ENCODE measurements around the gene EFCAB14. TPM values are rescaled to one million over a fixed set of nuclear protein-coding genes. Genes with fewer than 3 reads are reported as not detected.

EFCAB14 gene
- total RNA-seq, 1 experiment from 2014 or later: 86.8 TPM

- in situ Hi-C loops (cut with HindIII; ENCODE audit: low pct_unique_long_range_greater_than_20kb, low sequenced_read_pairs): no loop called here
These were observed 29.0 kb downstream of the EFCAB14 start for GRCh38 chr1:46689897-46690296.

GRCh38 chr1:46689356-46689755, 29.6 kb downstream of the EFCAB14 start:
- ChIA-PET CTCF (interaction anchor here (0.6 kb wide), 1 partner anchor 15 kb away, joined by 4 read pairs; no protein-coding TSS in a partner anchor), POLR2A (no interaction called here)
- in situ Hi-C loops (cut with HindIII; ENCODE audit: low pct_unique_long_range_greater_than_20kb, low sequenced_read_pairs) (no loop called here), intact Hi-C loops (cut with micrococcal nuclease; ENCODE audit: unreplicated experiment) (no loop called here)
- H3K27ac ChIP-seq (ENCODE audit: low read length): no peak overlapping the region
- H3K27me3 ChIP-seq (ENCODE audit: control insufficient read depth, insufficient read depth, low read length): no peaks in the 10 kb centered on the region
- no peaks in the 10 kb centered on the region for H3K4me1 ChIP-seq (ENCODE audit: control insufficient read depth, insufficient read depth, low read length)
- no peak for DNase-seq (ENCODE audit: low read depth, low spot score)
- no peak for ATAC-seq
- H3K4me3 ChIP-seq (ENCODE audit: low read depth in 2 of 2, low read length in 2 of 2): no peak overlapping the region
- peaks cover 44% of the 10 kb centered on the region for H3K36me3 ChIP-seq (ENCODE audit: control insufficient read depth, insufficient read depth, low read length)
- TF ChIP-seq SIN3A (IDR thresholded peaks at IDR 0.05; ENCODE audit: borderline replicate concordance, insufficient read depth, low read depth, low read length) (no peak), TCF7L2 (IDR thresholded peaks at IDR 0.05; ENCODE audit: low read depth, low read length) (no peak), POLR2AphosphoS5 (IDR thresholded peaks at IDR 0.05; ENCODE audit: low read depth, low read length) (no peak), CTCF (IDR thresholded peaks at IDR 0.05) (no peak), REST (IDR thresholded peaks at IDR 0.05; ENCODE audit: insufficient read depth in 1 of 2, low read depth in 2 of 2, low read length in 1 of 2) (no peak)
- no TSS peak for BruUV-seq (replicated peaks)
- no peaks in the 10 kb centered on the region for H3K9me3 ChIP-seq (ENCODE audit: control insufficient read depth, insufficient read depth, low read depth, low read length)

More at GRCh38 chr1:46689897-46690296, 29.0 kb downstream of the EFCAB14 start:
- no peak for TF ChIP-seq CTCF (IDR thresholded peaks at IDR 0.05)
- no peak for TF ChIP-seq SIN3A (IDR thresholded peaks at IDR 0.05; ENCODE audit: borderline replicate concordance, insufficient read depth, low read depth, low read length)
- no peak for TF ChIP-seq REST (IDR thresholded peaks at IDR 0.05; ENCODE audit: insufficient read depth in 1 of 2, low read depth in 2 of 2, low read length in 1 of 2)
- no peak for TF ChIP-seq POLR2AphosphoS5 (IDR thresholded peaks at IDR 0.05; ENCODE audit: low read depth, low read length)
- TF ChIP-seq TCF7L2 (IDR thresholded peaks at IDR 0.05; ENCODE audit: low read depth, low read length): no peak
- intact Hi-C loops (cut with micrococcal nuclease; ENCODE audit: unreplicated experiment): no loop called here
- CTCF ChIA-PET: no interaction called here
- DNase-seq (ENCODE audit: low read depth, low spot score): no peak
- ATAC-seq: no peak
- no TSS peak for BruUV-seq (replicated peaks)
- Histone ChIP-seq H3K27me3 (ENCODE audit: control insufficient read depth, insufficient read depth, low read length) (no peaks in the 10 kb centered on the region), H3K4me1 (ENCODE audit: control insufficient read depth, insufficient read depth, low read length) (no peaks in the 10 kb centered on the region), H3K4me3 (ENCODE audit: low read depth in 2 of 2, low read length in 2 of 2) (no peak overlapping the region), H3K36me3 (ENCODE audit: control insufficient read depth, insufficient read depth, low read length) (peaks cover 44% of the 10 kb centered on the region), H3K27ac (ENCODE audit: low read length) (no peak overlapping the region), H3K9me3 (ENCODE audit: control insufficient read depth, insufficient read depth, low read depth, low read length) (no peaks in the 10 kb centered on the region)
- POLR2A ChIA-PET: no interaction called here

Measured in Panc1 (cell line).